GM03348 (cell line): Measurements from ENCODE around the gene STK17A.

ENCODE experiments used
- DNase-seq: peaks from one replicate; pipeline ENCODE4 v3.0.0; 2012; ENCODE audit warnings: low spot score

The STK17A gene

DNA sequence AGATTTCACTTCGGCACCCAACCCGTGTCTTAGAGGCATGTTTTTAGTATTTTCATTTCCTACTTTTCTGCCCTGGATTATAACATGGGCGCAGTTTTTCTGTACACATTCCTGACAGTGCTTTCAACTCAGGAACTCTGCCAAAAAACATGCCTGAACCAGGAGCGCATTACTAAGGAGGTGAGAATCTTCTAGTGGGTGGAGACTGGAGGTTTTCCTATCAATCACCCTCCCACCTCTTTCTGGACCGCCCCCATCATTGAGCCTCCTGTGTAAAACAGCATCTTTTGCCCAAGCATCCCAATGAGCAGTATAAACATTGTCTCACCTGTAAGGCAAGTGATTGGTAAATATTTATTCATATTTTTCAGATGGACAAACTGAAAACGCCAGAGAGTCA, 53.2 kb downstream of the STK17A start:
- no peak for DNase-seq

DNA sequence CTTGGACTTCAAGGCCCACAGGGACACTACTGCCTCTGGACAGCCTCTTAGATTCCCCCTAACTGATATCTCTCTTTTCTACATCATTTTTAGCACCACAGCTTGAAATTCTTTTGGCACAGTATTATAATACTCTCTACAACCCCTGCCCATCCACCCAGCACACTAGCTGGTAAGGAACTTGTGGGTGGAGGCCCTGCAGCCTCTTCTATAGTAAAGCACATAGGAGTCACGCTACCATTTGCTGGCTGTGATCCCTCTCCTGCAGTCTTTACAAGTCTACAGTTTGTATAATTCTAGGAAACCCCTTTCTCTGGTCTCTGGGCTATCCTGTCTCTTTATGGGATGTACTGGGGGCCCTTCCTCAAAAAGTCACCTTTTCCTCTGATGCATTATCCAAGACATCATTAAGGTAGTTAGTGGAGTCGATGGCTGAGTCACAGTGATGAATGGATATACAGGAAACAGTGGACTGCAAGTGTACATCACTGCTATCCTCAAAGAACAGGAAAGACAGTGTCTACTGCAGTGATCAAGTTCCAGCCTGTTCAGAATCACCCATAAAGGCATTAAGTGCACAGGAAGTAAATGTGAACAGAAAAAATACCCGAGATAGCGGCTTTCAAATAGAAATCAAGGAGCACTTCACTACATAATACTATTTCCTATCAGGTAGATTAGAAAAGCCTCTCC, 54.4 kb downstream of the STK17A start:
- no peak for DNase-seq

DNA sequence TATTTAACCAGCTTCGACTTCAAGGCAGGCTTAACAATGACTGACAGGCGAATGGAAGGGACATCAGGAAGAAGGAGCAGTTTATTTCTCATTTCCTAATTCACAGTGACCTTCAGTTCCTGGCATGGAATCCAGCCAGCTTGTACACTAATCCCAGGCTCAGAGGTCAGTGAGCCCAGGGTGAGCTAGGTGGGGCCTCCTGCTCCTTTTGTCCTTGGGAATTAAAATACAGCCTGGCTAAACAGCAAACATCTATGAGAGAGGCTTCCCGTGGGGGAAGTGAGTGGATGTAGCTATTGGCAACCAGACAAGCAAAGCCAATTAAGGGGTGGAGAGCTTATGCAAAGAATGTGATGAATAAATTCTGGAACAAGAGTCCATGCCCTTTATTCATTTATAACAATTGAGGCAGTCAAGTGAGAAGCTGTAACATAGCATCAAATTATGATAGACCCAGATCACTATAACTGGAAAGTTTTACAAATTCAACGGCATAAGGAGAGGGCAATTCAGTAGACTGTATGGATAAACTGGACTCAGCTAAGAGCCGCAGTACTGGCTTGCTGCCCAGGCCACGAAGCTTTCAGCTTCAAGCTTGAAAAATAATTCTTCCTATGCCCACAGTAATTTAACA, 57.1 kb downstream of the STK17A start:
- peak; percentile 54 for DNase-seq

DNA sequence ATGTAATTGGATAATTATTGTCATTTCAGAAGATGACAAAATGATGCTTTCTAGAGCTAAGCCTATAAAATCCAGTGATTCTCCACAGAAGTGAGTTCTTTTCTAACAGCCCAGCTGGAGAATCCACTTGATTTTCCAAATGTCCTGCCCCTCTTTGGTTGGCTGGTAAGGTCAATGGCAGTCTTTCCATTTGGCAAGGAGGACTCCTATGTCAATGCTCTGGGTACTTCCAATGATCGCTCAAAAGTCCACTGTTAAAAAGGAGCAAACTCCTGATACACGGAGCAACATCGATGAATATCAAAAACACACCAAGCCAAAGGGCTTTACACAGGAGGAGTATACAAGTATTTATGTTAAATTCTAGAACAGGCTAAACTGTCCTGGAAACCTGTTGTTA, 57.8 kb downstream of the STK17A start:
- DNase-seq: no peak

- DNase-seq: no peak
These were observed 60.2 kb downstream of the STK17A start for GRCh38 chr7:43642897-43643630.

GRCh38 chr7:43643846-43644245, 60.9 kb downstream of the STK17A start:
- DNase-seq: no peak

GRCh38 chr7:43645699-43646226, 62.9 kb downstream of the STK17A start:
- no peak for DNase-seq

GRCh38 chr7:43646603-43647338, 63.9 kb downstream of the STK17A start:
- peak; percentile 54 for DNase-seq

DNA sequence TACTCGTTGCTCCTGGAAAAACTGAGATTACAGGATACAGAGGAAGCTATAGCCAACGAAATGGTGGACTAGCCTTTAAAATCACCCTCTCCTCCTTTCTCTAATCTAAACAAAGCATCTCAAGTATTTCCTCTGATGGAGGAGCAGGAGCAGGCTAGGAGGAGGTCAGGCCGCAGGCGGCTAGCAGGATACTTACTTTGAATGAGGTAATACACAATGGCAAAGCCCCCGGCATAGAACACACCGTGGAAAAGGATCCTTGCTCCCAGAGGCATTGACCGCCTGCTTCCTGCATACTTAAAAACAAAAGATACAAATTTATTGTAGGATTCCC, 64.4 kb downstream of the STK17A start:
- peak; percentile 55 for DNase-seq

GRCh38 chr7:43647673-43648472, 65.0 kb downstream of the STK17A start:
- peak; percentile 86 for DNase-seq

GRCh38 chr7:43648473-43649406, 65.8 kb downstream of the STK17A start:
- DNase-seq: peak; percentile 43

DNA sequence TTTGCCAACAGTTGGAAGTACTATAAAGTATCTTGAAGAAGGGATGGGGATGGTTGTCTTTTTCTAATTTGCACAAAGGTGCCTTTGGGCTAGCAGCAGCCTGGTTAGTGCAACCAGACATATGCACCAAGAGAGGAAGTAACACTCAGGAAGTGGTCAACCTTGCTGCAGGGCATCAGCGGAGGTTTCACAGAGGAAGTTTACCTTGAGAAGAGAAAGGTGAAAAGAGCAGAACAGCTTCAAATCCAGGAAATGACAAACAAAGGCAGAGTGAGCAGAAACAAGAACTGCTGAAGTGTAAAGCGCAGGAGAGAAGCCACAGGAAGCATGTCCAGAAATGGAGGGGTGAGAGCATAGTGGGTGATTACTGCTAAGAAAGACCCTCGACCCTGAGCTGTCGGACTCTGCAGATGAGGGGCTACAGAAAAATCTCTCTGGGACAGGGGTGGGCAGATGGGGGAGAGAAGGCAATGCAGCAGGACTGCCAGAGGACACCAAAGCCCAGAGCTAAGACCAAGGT, 66.9 kb downstream of the STK17A start:
- no peak for DNase-seq

DNA sequence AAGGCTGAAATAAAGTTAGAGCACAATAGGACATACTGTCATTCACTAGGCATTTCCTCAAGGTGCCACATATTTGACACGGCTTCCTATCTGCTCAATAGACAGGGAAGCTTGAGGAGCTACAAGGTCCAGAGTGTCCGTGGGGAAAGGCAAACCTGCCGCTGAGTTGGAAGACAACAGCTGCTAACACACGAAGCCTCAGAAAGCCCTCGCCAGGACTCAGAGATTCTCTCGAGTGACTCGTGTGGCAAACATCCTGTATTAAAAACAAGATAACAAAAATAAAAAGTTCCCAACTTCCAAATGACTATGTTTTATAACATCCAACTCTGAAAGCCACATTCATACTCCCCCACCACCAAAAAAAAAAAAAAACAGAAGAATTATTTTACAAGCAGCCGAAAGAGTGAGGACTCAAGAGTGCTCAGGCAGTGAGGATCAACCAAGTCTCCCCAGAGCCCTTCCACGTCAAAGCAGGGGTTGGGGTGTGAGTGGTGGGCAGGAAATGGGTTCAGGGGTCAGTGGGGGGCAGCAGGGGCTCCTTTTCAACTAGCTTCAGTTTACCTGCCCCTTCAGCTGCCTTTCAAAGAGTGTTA, 67.6 kb downstream of the STK17A start:
- peak; percentile 41 for DNase-seq

DNA sequence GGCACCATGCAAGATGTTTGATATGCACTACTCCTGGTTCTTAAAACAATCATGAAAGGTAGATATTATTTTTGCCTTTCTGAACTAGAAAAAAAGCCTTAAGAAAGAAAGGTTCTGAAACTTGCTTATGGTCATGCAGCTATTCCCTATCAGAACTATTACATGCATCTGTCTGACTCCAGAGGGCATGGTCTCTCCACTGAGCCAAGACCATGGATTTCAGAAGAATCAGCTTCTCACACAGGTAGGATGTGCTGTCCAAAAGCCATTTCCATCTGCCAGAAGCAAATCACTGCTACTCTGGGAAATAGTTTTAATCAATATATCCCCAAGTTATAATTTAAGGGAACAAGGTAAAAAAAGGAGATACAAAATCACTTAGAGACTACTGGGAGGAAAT, 69.5 kb downstream of the STK17A start:
- no peak for DNase-seq

GRCh38 chr7:43653466-43653865, 70.6 kb downstream of the STK17A start:
- DNase-seq: no peak

DNA sequence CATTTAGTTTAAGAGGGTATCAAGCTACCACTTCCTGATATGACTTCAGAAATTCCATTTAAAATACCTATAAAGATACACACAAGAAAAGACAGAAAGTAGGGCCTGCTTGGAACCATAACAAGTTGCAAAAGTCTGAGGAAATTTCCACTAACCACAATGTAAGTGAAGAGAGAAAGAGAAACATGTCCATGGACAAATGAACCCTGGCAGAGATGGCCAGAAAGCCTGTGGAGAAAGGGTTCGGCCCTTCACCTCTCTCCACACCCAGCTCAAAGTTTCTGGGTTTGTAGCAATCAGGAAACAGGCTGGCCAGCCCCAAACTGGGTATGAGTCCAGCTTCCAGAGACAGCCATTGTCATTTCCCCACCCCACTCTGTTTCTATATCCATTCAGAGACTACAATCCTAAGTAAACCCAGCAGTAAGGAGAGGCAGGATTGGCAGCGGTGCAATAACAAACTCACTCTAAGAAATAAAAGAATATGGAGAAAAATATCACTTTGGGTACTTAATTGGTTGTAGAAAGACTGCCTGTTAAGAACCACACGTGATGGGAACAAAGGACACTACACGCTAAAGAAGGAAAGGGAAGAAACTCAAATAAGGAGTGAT, 71.1 kb downstream of the STK17A start:
- no peak for DNase-seq

GRCh38 chr7:43655584-43655983, 72.7 kb downstream of the STK17A start:
- no peak for DNase-seq

DNA sequence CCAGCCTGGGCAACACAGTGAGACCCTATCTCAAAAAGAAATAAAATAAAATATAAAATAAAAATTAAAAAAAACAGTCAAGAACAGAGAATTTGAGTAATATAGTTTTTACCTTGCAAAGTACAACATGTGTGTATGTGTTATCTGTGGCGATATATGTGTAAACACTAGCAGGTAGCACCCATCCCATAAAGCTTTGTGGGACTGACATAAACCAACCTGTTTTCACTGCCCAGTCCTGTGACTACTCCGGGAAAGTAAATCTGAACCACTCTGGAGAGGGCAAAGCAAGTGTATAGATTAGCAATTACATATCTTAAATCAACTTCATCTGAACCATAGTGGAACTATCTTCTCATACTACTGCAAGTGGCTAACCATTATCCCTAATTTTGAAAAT, 74.1 kb downstream of the STK17A start:
- no peak for DNase-seq
